NCI-H524 (cell line): ENCODE results near the gene MSI2.

Experiments
- DNase-seq, 2 experiments: peaks; one replicate each; lab custom pipeline; 2025; lab: John Stamatoyannopoulos, UW

Gene MSI2

GRCh38 chr17:57557416-57557815 is 301.1 kb downstream of the MSI2 start:
- DNase-seq = no peak

DNA sequence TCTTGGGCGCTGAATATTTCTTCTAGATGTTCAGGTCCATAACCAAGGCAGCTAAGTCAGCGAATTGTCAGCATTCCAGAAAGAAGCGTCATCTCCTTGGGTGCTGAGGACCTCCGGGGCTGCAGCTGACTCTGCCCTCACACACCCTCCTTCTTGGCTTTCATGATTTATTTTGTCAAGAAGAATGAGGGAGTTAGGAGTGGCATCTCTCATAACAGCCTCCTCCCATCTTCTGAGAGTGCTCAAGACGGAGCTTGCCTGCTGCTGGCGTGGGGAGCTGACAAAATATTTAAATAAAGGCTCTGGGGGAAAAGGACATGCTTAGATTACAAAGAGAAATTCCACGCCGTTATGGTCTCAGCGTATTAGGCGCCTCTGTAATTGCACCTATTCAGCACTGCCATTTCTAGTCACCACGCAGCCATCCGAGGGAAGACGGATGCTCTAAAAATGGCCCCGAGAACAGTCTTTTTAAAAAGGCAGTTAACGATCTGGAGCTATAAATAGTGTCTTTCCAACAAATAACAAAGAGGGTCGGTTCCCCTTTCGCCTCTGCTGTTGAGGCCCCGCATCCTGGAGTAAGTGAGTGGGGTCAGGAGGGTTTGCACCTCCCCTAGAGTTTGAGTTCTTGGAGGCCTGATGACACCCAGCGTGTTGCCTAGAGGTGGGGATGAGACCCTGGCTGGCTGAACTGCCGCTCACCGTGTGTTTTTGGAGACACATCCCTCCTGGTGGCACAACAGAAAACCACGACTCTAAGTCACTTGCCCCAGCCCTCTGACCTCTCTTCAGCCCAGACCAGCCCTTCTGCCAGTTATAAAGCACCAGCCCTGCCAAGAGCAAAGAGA is 301.7 kb downstream of the MSI2 start:
- DNase-seq = no peak

GRCh38 chr17:57559226-57559625 is 302.9 kb downstream of the MSI2 start:
- no peak for DNase-seq

DNA sequence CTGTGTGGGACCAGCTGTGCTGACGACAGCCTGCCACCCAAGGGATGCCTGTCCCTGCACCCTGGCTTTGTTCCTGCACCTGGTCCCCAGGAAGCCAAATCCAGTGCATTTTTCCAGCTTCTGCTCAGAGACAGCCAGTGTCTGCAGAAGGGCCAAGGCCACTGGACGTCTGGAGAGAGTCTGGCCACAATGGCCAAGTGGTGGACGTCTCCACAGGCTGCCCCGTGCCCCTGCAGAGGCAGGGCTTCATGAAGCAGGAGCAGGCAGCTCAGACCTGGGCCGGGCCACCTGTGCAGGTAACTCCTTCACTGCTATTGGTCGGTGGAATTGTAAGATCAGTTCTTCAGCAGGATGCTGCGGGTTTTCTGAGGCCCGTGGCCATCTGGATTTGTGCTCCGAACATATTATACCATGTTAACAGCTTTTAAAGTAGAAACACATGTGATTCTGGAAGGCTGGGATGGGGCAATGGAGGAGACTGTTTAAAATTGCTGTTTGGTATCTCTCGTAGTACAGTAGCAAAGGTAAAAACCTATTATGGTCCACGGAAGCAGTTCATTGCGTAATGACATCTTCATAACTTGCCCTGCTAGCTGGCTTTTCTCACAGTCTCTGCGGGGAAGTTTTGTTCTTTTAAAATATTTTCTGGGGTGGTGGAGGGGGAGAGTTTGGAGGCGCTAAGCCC is 303.5 kb downstream of the MSI2 start:
- DNase-seq = no peak

GRCh38 chr17:57560319-57560705 is 304.0 kb downstream of the MSI2 start:
- no peak for DNase-seq

GRCh38 chr17:57561072-57561861 is 304.9 kb downstream of the MSI2 start:
- no peak for DNase-seq

- DNase-seq = peak; percentile 95 to 99
Measured at GRCh38 chr17:57562184-57562698, 305.9 kb downstream of the MSI2 start.

DNA sequence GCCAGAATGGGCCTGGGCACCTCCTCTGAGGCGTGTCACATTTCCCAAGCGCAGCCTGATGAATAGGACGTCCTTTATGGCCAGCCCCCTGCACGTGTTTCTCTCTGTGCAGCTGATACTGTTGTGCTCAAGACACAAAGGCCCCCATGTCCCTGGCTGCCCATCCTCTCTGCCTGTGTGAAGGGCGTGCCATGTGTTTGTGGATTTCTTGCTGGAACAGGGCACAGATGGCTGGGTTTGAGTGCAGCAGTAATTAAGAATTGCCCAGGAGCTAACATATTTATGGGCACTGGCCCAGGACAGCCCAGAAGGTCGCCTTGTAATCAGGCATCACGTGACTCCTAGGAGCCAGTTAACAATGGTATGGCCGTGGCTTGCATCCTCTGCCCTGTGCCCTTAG is 307.6 kb downstream of the MSI2 start:
- DNase-seq = peak; percentile 99 to 100

DNA sequence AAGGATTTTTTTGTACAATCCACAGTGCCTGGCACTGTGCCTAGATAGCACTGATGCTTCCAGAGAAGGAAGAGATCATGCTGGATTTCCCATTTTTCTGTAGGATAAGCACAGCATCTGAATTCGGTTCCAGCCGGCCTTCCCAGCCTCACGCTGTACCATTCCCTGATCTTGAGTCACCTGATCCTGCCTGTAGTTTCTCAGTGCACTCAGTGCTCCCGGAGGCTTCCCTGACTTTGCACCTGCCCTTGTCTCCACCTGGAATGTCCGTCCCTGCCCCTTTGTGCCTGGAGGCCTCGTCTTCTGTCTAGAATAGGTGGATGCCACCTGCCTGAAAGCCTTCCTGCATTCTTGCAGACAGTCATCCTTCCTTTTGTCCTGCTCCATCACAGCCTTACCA is 308.9 kb downstream of the MSI2 start:
- no peak for DNase-seq

GRCh38 chr17:57566721-57567120 is 310.4 kb downstream of the MSI2 start:
- no peak for DNase-seq

GRCh38 chr17:57567251-57567650 is 310.9 kb downstream of the MSI2 start:
- DNase-seq = peak; percentile 15 to 37

DNA sequence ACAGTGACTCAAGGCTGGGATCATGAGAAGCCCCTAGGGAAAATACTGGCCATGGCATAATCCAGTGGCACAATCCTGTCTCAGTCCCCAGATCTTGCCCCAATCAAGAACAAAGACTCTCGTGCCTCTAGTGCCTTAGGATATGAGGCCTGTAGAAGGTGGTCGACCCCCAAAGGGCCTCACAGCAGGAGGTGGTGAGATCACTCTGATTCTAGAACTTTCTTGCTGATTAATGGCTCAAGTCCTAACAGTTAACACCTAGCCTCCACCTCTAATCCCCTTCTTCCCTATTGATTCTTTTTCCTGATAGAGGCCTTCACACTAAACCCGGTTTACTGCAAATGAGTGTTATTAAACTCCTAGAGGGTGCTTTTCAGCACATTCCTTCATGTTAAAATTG is 312.0 kb downstream of the MSI2 start:
- no peak for DNase-seq

DNA sequence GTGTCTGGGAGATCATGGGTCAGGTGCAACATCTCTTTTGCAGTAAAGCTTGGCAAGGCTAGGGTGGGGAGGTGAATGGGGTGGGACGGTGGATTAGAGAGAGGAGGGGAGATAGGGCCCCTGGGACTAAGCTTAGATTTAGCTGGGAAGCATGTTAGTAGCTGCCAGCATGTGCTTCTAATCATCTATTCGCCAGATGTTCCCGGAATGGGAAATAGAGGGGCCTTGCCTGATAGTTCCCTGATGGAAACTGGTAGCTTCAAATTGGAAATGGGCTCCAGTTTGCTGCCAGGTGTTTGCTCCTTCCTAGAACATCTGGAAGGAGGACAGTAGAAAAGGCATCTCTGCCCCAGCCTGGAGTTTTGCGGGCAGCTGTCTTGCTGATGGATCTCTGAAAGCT is 312.7 kb downstream of the MSI2 start:
- DNase-seq = peak in 1 of 2 experiments; percentile 78

GRCh38 chr17:57569853-57570252 is 313.5 kb downstream of the MSI2 start:
- DNase-seq = no peak

- no peak for DNase-seq
Measured at GRCh38 chr17:57570724-57571344, 314.5 kb downstream of the MSI2 start.

GRCh38 chr17:57572062-57572461 is 315.7 kb downstream of the MSI2 start:
- no peak for DNase-seq

- no peak for DNase-seq
Measured at GRCh38 chr17:57572600-57572999, 316.3 kb downstream of the MSI2 start.

- DNase-seq = no peak
Measured at GRCh38 chr17:57574040-57574513, 317.8 kb downstream of the MSI2 start.

GRCh38 chr17:57576744-57577143 is 320.4 kb downstream of the MSI2 start:
- DNase-seq = no peak

- DNase-seq = peak; percentile 56 to 76
Measured at GRCh38 chr17:57577751-57578607, 321.7 kb downstream of the MSI2 start.
